HL-60 (cell line): ENCODE measurements around the gene ZNF211.

Source experiments
- DNase-seq, 2 experiments: peaks; one replicate each; pipeline ENCODE4 v3.0.0-alpha.2; 2010 to 2020; ENCODE audit warnings: low read depth in 1 of 2, low spot score in 1 of 2
- H3K27ac ChIP-seq: fragments of 250-450 bp; sonication (Bioruptor Pico); replicated peaks from 2 replicates; pipeline ENCODE4 v1.5.1; 2020; ENCODE audit warnings: mild to moderate bottlenecking, moderate library complexity
- H3K27me3 ChIP-seq: fragments of 250-450 bp; sonication (Bioruptor Pico); 2 replicates; pipeline ENCODE4 v1.5.1; 2021; ENCODE audit warnings: mild to moderate bottlenecking, moderate library complexity; ENCODE audit not compliant: insufficient read depth, poor library complexity, severe bottlenecking
- H3K4me3 ChIP-seq: replicated peaks from 2 replicates; pipeline ENCODE4 v1.5.1; 2011; ENCODE audit warnings: mild to moderate bottlenecking, control low read depth, low read length; ENCODE audit not compliant: insufficient read depth
- CTCF ChIP-seq: IDR thresholded peaks from one replicate; pipeline ENCODE4 v1.5.1; 2011; ENCODE audit warnings: low read length, control low read depth, inconsistent platforms; ENCODE audit not compliant: insufficient read depth
- GABPA ChIP-seq: IDR thresholded peaks from 2 replicates; pipeline ENCODE4 v1.6.1; 2012; ENCODE audit warnings: low read depth
- POLR2AphosphoS5 ChIP-seq: IDR thresholded peaks from 2 replicates; pipeline ENCODE4 v1.6.1; 2012; ENCODE audit warnings: low read depth
- REST ChIP-seq: IDR thresholded peaks from 2 replicates; pipeline ENCODE4 v1.6.1; 2012; ENCODE audit warnings: low read depth; ENCODE audit not compliant: insufficient replicate concordance
- SPI1 ChIP-seq: IDR thresholded peaks from 2 replicates; pipeline ENCODE4 v1.6.1; 2012; ENCODE audit warnings: low read depth, mild to moderate bottlenecking, borderline replicate concordance

The ZNF211 gene

GRCh38 chr19:57648331-57649003 lies 15.5 kb downstream of the ZNF211 start:
- Histone ChIP-seq H3K27me3 (no peaks in the 10 kb centered on the region), H3K4me3 (no peak overlapping the region), H3K27ac (no peak overlapping the region)
- DNase-seq = no peak
- TF ChIP-seq POLR2AphosphoS5 (no peak), SPI1 (no peak), GABPA (no peak), CTCF (no peak), REST (no peak)

GRCh38 chr19:57651654-57651996 lies 18.7 kb downstream of the ZNF211 start:
- Histone ChIP-seq H3K27me3 (no peaks in the 10 kb centered on the region), H3K27ac (no peak overlapping the region), H3K4me3 (no peak overlapping the region)
- no peak for TF ChIP-seq CTCF
- no peak for TF ChIP-seq SPI1
- TF ChIP-seq POLR2AphosphoS5 = no peak
- no peak for TF ChIP-seq REST
- no peak for DNase-seq

- H3K4me3 ChIP-seq = no peak overlapping the region
- TF ChIP-seq GABPA (no peak), CTCF (no peak), POLR2AphosphoS5 (no peak), REST (no peak), SPI1 (no peak)
- no peak for DNase-seq
These were observed 20.7 kb downstream of the ZNF211 start for GRCh38 chr19:57653689-57654088.

More at GRCh38 chr19:57653689-57654088, 20.7 kb downstream of the ZNF211 start:
- Histone ChIP-seq H3K27me3 (no peaks in the 10 kb centered on the region), H3K27ac (no peak overlapping the region)
